GM10248 (cell line): ENCODE data around the gene SUSD3.

Source experiments
- CTCF ChIA-PET: fragments of 300-600 bp; sonication (Branson Sonifier 250); formaldehyde crosslinking; extraction: SDS; loops from one replicate; lab custom pipeline; 2021; ENCODE audit warnings: antibody characterized with exemption; lab: Yijun Ruan, JAX
- POLR2A ChIA-PET: fragments of 350-650 bp; sonication (Branson Sonifier 250); formaldehyde crosslinking; extraction: SDS; loops from one replicate; lab custom pipeline; 2020; ENCODE audit warnings: antibody characterized with exemption; lab: Yijun Ruan, JAX
- DNase-seq: peaks from one replicate; pipeline ENCODE4 v3.0.0; 2012; ENCODE audit errors: extremely low spot score
- CTCF ChIP-seq: IDR thresholded peaks from 2 replicates; pipeline ENCODE4 v1.5.1; 2012; ENCODE audit warnings: mild to moderate bottlenecking, low read depth; ENCODE audit errors: extremely low read depth, missing control alignments, control extremely low read depth

The SUSD3 gene

GRCh38 chr9:93130861-93131481 lies 72.5 kb downstream of the SUSD3 start:
- ChIA-PET CTCF (interaction anchor here (1.2 to 16.5 kb wide), 3 partner anchors 11 to 550 kb away, joined by 3 to 174 read pairs (median 26); no protein-coding TSS in a partner anchor), POLR2A (no interaction called here)
- no peak for TF ChIP-seq CTCF
- no peak for DNase-seq

- POLR2A ChIA-PET: interaction anchor here (0.6 kb wide), 1 partner anchor 8 kb away, joined by 4 read pairs; no protein-coding TSS in a partner anchor
These were observed 73.2 kb downstream of the SUSD3 start for GRCh38 chr9:93131599-93132286.

GRCh38 chr9:93132287-93132927 lies 73.9 kb downstream of the SUSD3 start:
- no peak for TF ChIP-seq CTCF
- no peak for DNase-seq
- ChIA-PET CTCF (interaction anchor here (3.6 kb wide), 1 partner anchor 24 kb away, joined by 22 read pairs; no protein-coding TSS in a partner anchor), POLR2A (no interaction called here)

More at GRCh38 chr9:93131599-93132286, 73.2 kb downstream of the SUSD3 start:
- TF ChIP-seq CTCF: no peak
- CTCF ChIA-PET: interaction anchor here (16.5 kb wide), 1 partner anchor 24 kb away, joined by 174 read pairs; no protein-coding TSS in a partner anchor
- DNase-seq: no peak

- ChIA-PET CTCF (interaction anchor here (0.9 to 3.6 kb wide), 2 partner anchors 25 to 130 kb away, joined by 3 to 22 read pairs; no protein-coding TSS in a partner anchor), POLR2A (interaction anchor here (1.0 to 1.2 kb wide), 2 partner anchors 13 to 15 kb away, joined by 4 read pairs; no protein-coding TSS in a partner anchor)
- TF ChIP-seq CTCF: no peak
- no peak for DNase-seq
These were observed 74.6 kb downstream of the SUSD3 start for GRCh38 chr9:93132946-93133680.

GRCh38 chr9:93133681-93134014 lies 75.1 kb downstream of the SUSD3 start:
- peak; percentile 84 for DNase-seq
- ChIA-PET CTCF (interaction anchor here (0.9 to 3.6 kb wide), 3 partner anchors 25 to 130 kb away, joined by 3 to 22 read pairs (median 3); partner anchors contain the start of gene CARD19), POLR2A (interaction anchor here (0.9 to 1.2 kb wide), 3 partner anchors 14 to 25 kb away, joined by 3 to 4 read pairs (median 4); no protein-coding TSS in a partner anchor)
- TF ChIP-seq CTCF: no peak
